Stimulated activated CD4-positive, alpha-beta T cell treated with anti-CD3 and anti-CD28 coated beads, Interleukin-12 subunit alpha, Interleukin-12 subunit beta, amount 100 ng/mL, for 24 hours (primary cell): ENCODE results near the gene GDPD4.

ENCODE experiments used
- DNase-seq, 2 experiments: peaks; one replicate each; pipeline ENCODE4 v3.0.0-alpha.2; 2020; ENCODE audit warnings: low read depth in 2 of 2

The GDPD4 gene

GRCh38 chr11:77175021-77175842, 126.3 kb downstream of the GDPD4 start:
- DNase-seq: no peak

- no peak for DNase-seq
Measured at GRCh38 chr11:77174559-77174958, 126.9 kb downstream of the GDPD4 start.

GRCh38 chr11:77173494-77173893, 128.0 kb downstream of the GDPD4 start:
- no peak for DNase-seq

GRCh38 chr11:77172666-77172982, 128.9 kb downstream of the GDPD4 start:
- DNase-seq: no peak

GRCh38 chr11:77171885-77172665, 129.4 kb downstream of the GDPD4 start:
- DNase-seq: no peak

GRCh38 chr11:77171254-77171653, 130.2 kb downstream of the GDPD4 start:
- no peak for DNase-seq

GRCh38 chr11:77170107-77170506, 131.4 kb downstream of the GDPD4 start:
- no peak for DNase-seq

- no peak for DNase-seq
Measured at GRCh38 chr11:77167791-77168190, 133.7 kb downstream of the GDPD4 start.

- DNase-seq: no peak
Measured at GRCh38 chr11:77167111-77167626, 134.3 kb downstream of the GDPD4 start.
